Mesenchymal stem cell (in vitro differentiated cells and primary cell): ENCODE data around the gene ITGB1.

Experiments
- DNase-seq: peaks from one replicate; pipeline ENCODE4 v3.0.0-alpha.2; 2013
- H2AFZ ChIP-seq: one replicate; pipeline ENCODE4 v1.6.1; 2013; ENCODE audit warnings: low read depth, mild to moderate bottlenecking, control low read depth, inconsistent platforms, low read length, moderate library complexity
- H2AK5ac ChIP-seq: 2 replicates; pipeline ENCODE4 v1.6.1; 2013; ENCODE audit warnings: low read length, moderate library complexity, mild to moderate bottlenecking, inconsistent platforms; ENCODE audit not compliant: severe bottlenecking
- H2BK120ac ChIP-seq: one replicate; pipeline ENCODE4 v1.6.1; 2013; ENCODE audit warnings: low read depth, mild to moderate bottlenecking, inconsistent platforms, low read length, moderate library complexity
- H2BK12ac ChIP-seq, 2 experiments: one replicate each; pipeline ENCODE4 v1.6.1; 2013; ENCODE audit warnings: inconsistent platforms in 2 of 2, low read length in 2 of 2, mild to moderate bottlenecking in 2 of 2, moderate library complexity in 2 of 2, control low read depth in 1 of 2
- H2BK15ac ChIP-seq: one replicate; pipeline ENCODE4 v1.6.1; 2013; ENCODE audit warnings: mild to moderate bottlenecking, low read depth, inconsistent platforms; ENCODE audit not compliant: poor library complexity, severe bottlenecking
- H2BK5ac ChIP-seq: 2 replicates; pipeline ENCODE4 v1.6.1; 2013; ENCODE audit warnings: low read depth, mild to moderate bottlenecking, low read length, control low read depth, inconsistent platforms; ENCODE audit not compliant: poor library complexity, severe bottlenecking
- H3K14ac ChIP-seq, 2 experiments: one replicate each; pipeline ENCODE4 v1.6.1; 2013; ENCODE audit warnings: inconsistent platforms in 2 of 2, low read length in 2 of 2, control low read depth in 1 of 2, mild to moderate bottlenecking in 1 of 2, moderate library complexity in 1 of 2
- H3K18ac ChIP-seq, 2 experiments: one replicate each; pipeline ENCODE4 v1.6.1; 2013; ENCODE audit warnings: inconsistent platforms in 2 of 2, low read length in 2 of 2, control low read depth in 1 of 2, low read depth in 1 of 2, mild to moderate bottlenecking in 1 of 2
- H3K23ac ChIP-seq, 2 experiments: one replicate each; pipeline ENCODE4 v1.6.1; 2013; ENCODE audit warnings: inconsistent platforms in 2 of 2, low read length in 2 of 2, mild to moderate bottlenecking in 2 of 2, moderate library complexity in 2 of 2, control low read depth in 1 of 2
- H3K27ac ChIP-seq: 2 replicates; pipeline ENCODE4 v1.5.1; 2013; ENCODE audit warnings: mild to moderate bottlenecking, moderate library complexity, low read length, control low read depth, inconsistent platforms; ENCODE audit not compliant: poor library complexity, severe bottlenecking
- H3K27me3 ChIP-seq, 2 experiments: 2 replicates each; pipeline versions ENCODE4 v1.6.1 to v1.7.0; 2013; ENCODE audit warnings: low read length in 2 of 2, mild to moderate bottlenecking in 2 of 2, moderate library complexity in 2 of 2, control low read depth in 1 of 2, inconsistent platforms in 1 of 2; ENCODE audit not compliant: control insufficient read depth in 1 of 2, insufficient read depth in 1 of 2
- H3K36me3 ChIP-seq, 2 experiments: 2 replicates each; pipeline versions ENCODE4 v1.6.1 to v1.7.0; 2013; ENCODE audit warnings: low read length in 2 of 2, control low read depth in 1 of 2, inconsistent platforms in 1 of 2, low read depth in 1 of 2, mild to moderate bottlenecking in 1 of 2; ENCODE audit not compliant: insufficient read depth in 2 of 2, control insufficient read depth in 1 of 2
- H3K4ac ChIP-seq, 2 experiments: one replicate each; pipeline ENCODE4 v1.6.1; 2013; ENCODE audit warnings: inconsistent platforms in 2 of 2, low read length in 2 of 2, mild to moderate bottlenecking in 2 of 2, moderate library complexity in 2 of 2, control low read depth in 1 of 2, low read depth in 1 of 2
- H3K4me1 ChIP-seq: 2 replicates; pipeline ENCODE4 v1.6.1; 2013; ENCODE audit warnings: low read depth, low read length, control low read depth; ENCODE audit not compliant: control insufficient read depth, insufficient read depth
- H3K4me2 ChIP-seq: 2 replicates; pipeline ENCODE4 v1.6.1; 2013; ENCODE audit warnings: low read length, mild to moderate bottlenecking, inconsistent platforms; ENCODE audit not compliant: poor library complexity, severe bottlenecking
- H3K4me3 ChIP-seq, 2 experiments: 2 replicates each; pipeline versions ENCODE4 v1.5.1 to v1.7.0; 2013; ENCODE audit warnings: low read length in 2 of 2, mild to moderate bottlenecking in 2 of 2, control low read depth in 1 of 2, low read depth in 1 of 2; ENCODE audit not compliant: insufficient read depth in 1 of 2
- H3K79me1 ChIP-seq: replicated peaks from 2 replicates; pipeline ENCODE4 v1.6.1; 2013; ENCODE audit warnings: mild to moderate bottlenecking, control low read depth, low read length, inconsistent platforms; ENCODE audit not compliant: poor library complexity, severe bottlenecking
- H3K9ac ChIP-seq: 2 replicates; pipeline ENCODE4 v1.7.0; 2013; ENCODE audit warnings: mild to moderate bottlenecking, low read length, moderate library complexity
- H3K9me3 ChIP-seq: 2 replicates; pipeline ENCODE4 v1.7.0; 2013; ENCODE audit warnings: mild to moderate bottlenecking, low read length; ENCODE audit not compliant: control insufficient read depth
- H4K8ac ChIP-seq: one replicate; pipeline ENCODE4 v1.6.1; 2013; ENCODE audit warnings: inconsistent platforms, mild to moderate bottlenecking, low read length, moderate library complexity
- H4K91ac ChIP-seq: one replicate; pipeline ENCODE4 v1.6.1; 2013; ENCODE audit warnings: mild to moderate bottlenecking, low read length, inconsistent platforms
- WGBS: methylation state at CpG from one replicate; pipeline ENCODE4 v1.1.7; 2013; ENCODE audit warnings: mixed read lengths; 5-methylcytosine and 5-hydroxymethylcytosine counted together

Gene ITGB1

GRCh38 chr10:32887481-32887880, 70.5 kb downstream of the ITGB1 start:
- no peak overlapping the region for H3K4me2 ChIP-seq
- H3K36me3 ChIP-seq: peaks cover 3 to 18% of the 10 kb centered on the region in 2 experiments
- 87% methylated on average over 7 of the region's 7 CpGs for WGBS
- no peak overlapping the region for H3K27ac ChIP-seq
- no peak overlapping the region for H2BK5ac ChIP-seq
- peaks cover 1% of the 10 kb centered on the region for H3K4me1 ChIP-seq
- no peak overlapping the region for H3K14ac ChIP-seq
- H2BK12ac ChIP-seq: no peak overlapping the region
- no peak overlapping the region for H2AFZ ChIP-seq
- no peaks in the 10 kb centered on the region for H3K27me3 ChIP-seq
- H2AK5ac ChIP-seq: no peak overlapping the region
- H3K9ac ChIP-seq: no peak overlapping the region
- no peak overlapping the region for H4K91ac ChIP-seq
- H3K9me3 ChIP-seq: no peaks in the 10 kb centered on the region
- no peak for DNase-seq
- no peak overlapping the region for H3K4ac ChIP-seq
- peaks cover 2% of the 10 kb centered on the region for H3K79me1 ChIP-seq
- no peak overlapping the region for H4K8ac ChIP-seq
- no peak overlapping the region for H2BK15ac ChIP-seq
- H3K23ac ChIP-seq: no peak overlapping the region
- H2BK120ac ChIP-seq: no peak overlapping the region
- H3K18ac ChIP-seq: no peak overlapping the region
- H3K4me3 ChIP-seq: no peak overlapping the region

- WGBS: 93% methylated on average over 6 of the region's 6 CpGs
- H2BK12ac ChIP-seq: no peak overlapping the region
Measured at GRCh38 chr10:32882076-32882475, 76.0 kb downstream of the ITGB1 start.

GRCh38 chr10:32878646-32879045, 79.4 kb downstream of the ITGB1 start:
- H3K23ac ChIP-seq: no peak overlapping the region
- H2AK5ac ChIP-seq: no peak overlapping the region
- H3K4me3 ChIP-seq: no peak overlapping the region
- no peaks in the 10 kb centered on the region for H3K27me3 ChIP-seq
- no peaks in the 10 kb centered on the region for H3K36me3 ChIP-seq
- no peak overlapping the region for H2BK12ac ChIP-seq
- H4K8ac ChIP-seq: no peak overlapping the region
- H3K18ac ChIP-seq: no peak overlapping the region
- H3K79me1 ChIP-seq: no peaks in the 10 kb centered on the region
- no peak overlapping the region for H2BK120ac ChIP-seq
- H2BK15ac ChIP-seq: no peak overlapping the region
- no peak overlapping the region for H4K91ac ChIP-seq
- no peak for DNase-seq
- no peak overlapping the region for H3K14ac ChIP-seq
- H3K4me1 ChIP-seq: no peaks in the 10 kb centered on the region
- no peaks in the 10 kb centered on the region for H3K9me3 ChIP-seq
- no peak overlapping the region for H3K9ac ChIP-seq
- no peak overlapping the region for H2AFZ ChIP-seq
- H2BK5ac ChIP-seq: no peak overlapping the region
- no peak overlapping the region for H3K4ac ChIP-seq
- no peak overlapping the region for H3K4me2 ChIP-seq
- H3K27ac ChIP-seq: no peak overlapping the region

More at GRCh38 chr10:32882076-32882475, 76.0 kb downstream of the ITGB1 start:
- no peak overlapping the region for H4K8ac ChIP-seq
- no peak for DNase-seq
- H2AK5ac ChIP-seq: no peak overlapping the region
- no peak overlapping the region for H4K91ac ChIP-seq
- no peaks in the 10 kb centered on the region for H3K36me3 ChIP-seq
- H3K27me3 ChIP-seq: no peaks in the 10 kb centered on the region
- no peak overlapping the region for H3K18ac ChIP-seq
- no peak overlapping the region for H2BK5ac ChIP-seq
- H2AFZ ChIP-seq: no peak overlapping the region
- H3K4me2 ChIP-seq: no peak overlapping the region
- no peak overlapping the region for H2BK120ac ChIP-seq
- H3K14ac ChIP-seq: no peak overlapping the region
- H3K4me1 ChIP-seq: no peaks in the 10 kb centered on the region
- H3K4ac ChIP-seq: no peak overlapping the region
- H2BK15ac ChIP-seq: no peak overlapping the region
- H3K9ac ChIP-seq: no peak overlapping the region
- H3K9me3 ChIP-seq: no peaks in the 10 kb centered on the region
- no peak overlapping the region for H3K27ac ChIP-seq
- no peak overlapping the region for H3K23ac ChIP-seq
- H3K79me1 ChIP-seq: no peaks in the 10 kb centered on the region
- H3K4me3 ChIP-seq: no peak overlapping the region

GRCh38 chr10:32877915-32878314, 80.1 kb downstream of the ITGB1 start:
- H3K36me3 ChIP-seq: no peaks in the 10 kb centered on the region
- H2BK120ac ChIP-seq: no peak overlapping the region
- no peak overlapping the region for H3K9ac ChIP-seq
- H3K27ac ChIP-seq: no peak overlapping the region
- no peak overlapping the region for H3K4ac ChIP-seq
- H3K4me1 ChIP-seq: no peaks in the 10 kb centered on the region
- DNase-seq: no peak
- H4K91ac ChIP-seq: no peak overlapping the region
- no peak overlapping the region for H2BK15ac ChIP-seq
- H4K8ac ChIP-seq: no peak overlapping the region
- no peaks in the 10 kb centered on the region for H3K27me3 ChIP-seq
- H3K9me3 ChIP-seq: no peaks in the 10 kb centered on the region
- H2AFZ ChIP-seq: no peak overlapping the region
- H3K23ac ChIP-seq: no peak overlapping the region
- H3K79me1 ChIP-seq: no peaks in the 10 kb centered on the region
- H3K4me2 ChIP-seq: no peak overlapping the region
- H3K18ac ChIP-seq: no peak overlapping the region
- no peak overlapping the region for H2AK5ac ChIP-seq
- H3K4me3 ChIP-seq: no peak overlapping the region
- no peak overlapping the region for H2BK12ac ChIP-seq
- no peak overlapping the region for H2BK5ac ChIP-seq
- no peak overlapping the region for H3K14ac ChIP-seq
